ENCODE results near the gene F8A3. TPM values are rescaled to one million over a fixed set of nuclear protein-coding genes. Genes with fewer than 3 reads are reported as not detected.

The F8A3 gene
- total RNA-seq, 3 donors from 2014 or later, result 6.7 to 14.4 (median 7.5) TPM

- Histone ChIP-seq H3K27me3 (no peaks in the 10 kb centered on the region), H3K27ac (no peak overlapping the region), H3K4me1 (no peaks in the 10 kb centered on the region)
These were observed 22.7 kb downstream of the F8A3 start for GRCh38 chrX:155435744-155436112.

GRCh38 chrX:155434906-155435743 lies 23.3 kb downstream of the F8A3 start:
- TF ChIP-seq POLR2AphosphoS5 (IDR thresholded peaks at IDR 0.05) (no peak), POLR2A (IDR thresholded peaks at IDR 0.05) (no peak), CTCF (IDR thresholded peaks at IDR 0.05) (no peak)
- no peaks in the 10 kb centered on the region for H3K36me3 ChIP-seq
- peaks cover 0 to 6% of the 10 kb centered on the region in 2 donors for H3K9me3 ChIP-seq
- intact Hi-C loops (cut with DNase I; ENCODE audit: low total_unique reads), result no loop called here
- H3K4me3 ChIP-seq, result no peak overlapping the region
- no peak for DNase-seq (ENCODE audit: low spot score in 2 of 2)
- no peaks in the 10 kb centered on the region for H3K4me1 ChIP-seq
- no peak overlapping the region for H3K27ac ChIP-seq
- no peaks in the 10 kb centered on the region for H3K27me3 ChIP-seq

More at GRCh38 chrX:155435744-155436112, 22.7 kb downstream of the F8A3 start:
- intact Hi-C loops (cut with DNase I; ENCODE audit: low total_unique reads), result no loop called here
- Histone ChIP-seq H3K36me3 (no peaks in the 10 kb centered on the region), H3K4me3 (no peak overlapping the region), H3K9me3 (peaks cover 0 to 8% of the 10 kb centered on the region in 2 donors)
- TF ChIP-seq POLR2A (IDR thresholded peaks at IDR 0.05) (no peak), POLR2AphosphoS5 (IDR thresholded peaks at IDR 0.05) (no peak), CTCF (IDR thresholded peaks at IDR 0.05) (no peak)
- no peak for DNase-seq (ENCODE audit: low spot score in 2 of 2)

GRCh38 chrX:155417769-155418168 lies 40.7 kb downstream of the F8A3 start:
- no peak for TF ChIP-seq POLR2AphosphoS5 (IDR thresholded peaks at IDR 0.05)
- TF ChIP-seq POLR2A (IDR thresholded peaks at IDR 0.05), result no peak
- no peak for TF ChIP-seq CTCF (IDR thresholded peaks at IDR 0.05)
- Histone ChIP-seq H3K36me3 (no peaks in the 10 kb centered on the region), H3K4me3 (no peak overlapping the region), H3K9me3 (no peaks in the 10 kb centered on the region), H3K27me3 (no peaks in the 10 kb centered on the region), H3K27ac (no peak overlapping the region), H3K4me1 (no peaks in the 10 kb centered on the region)
- no peak for DNase-seq (ENCODE audit: low spot score in 2 of 2)
- intact Hi-C loops (cut with DNase I; ENCODE audit: low total_unique reads), result no loop called here

Other genes with a start within 250 kb of the F8A3 start
- gene VBP1, start 242.2 kb downstream of the F8A3 start, total RNA-seq, result 10 to 100 TPM; 29.1 to 30.7 (median 29.8) TPM
- gene RAB39B, start 194.1 kb downstream of the F8A3 start, total RNA-seq, result 1 to 10 TPM in 1 of 3 donors, under 1 TPM in 2; 0.32 to 1.3 (median 0.73) TPM
- gene CLIC2, start 124.0 kb downstream of the F8A3 start, total RNA-seq, result 10 to 100 TPM; 10.7 to 23.8 (median 18.4) TPM
- gene F8A2, start 76.5 kb downstream of the F8A3 start, total RNA-seq, result 1 to 10 TPM in 1 of 3 donors, not detected in 2; 2.6 TPM
- 1 to 10 TPM; 1.3 to 1.9 (median 1.8) TPM for gene SPRY3, start 154.0 kb upstream of the F8A3 start, total RNA-seq
- 10 to 100 TPM; 17.7 to 23.7 (median 19.5) TPM for gene TMLHE, start 154.3 kb upstream of the F8A3 start, total RNA-seq

Data from breast epithelium (tissue), 4 donors.